ENCODE data around the gene RBL1. TPM values are rescaled to one million over a fixed set of nuclear protein-coding genes. Genes with fewer than 3 reads are reported as not detected.

RBL1 gene
- total and polyA plus RNA-seq, 10 of the 15 experiments (the other 5 are each of a cell fraction or from before 2014, with no cell fraction given) = 4.5 to 51.1 (median 24.9) TPM

- TF ChIP-seq, protein P1, sequence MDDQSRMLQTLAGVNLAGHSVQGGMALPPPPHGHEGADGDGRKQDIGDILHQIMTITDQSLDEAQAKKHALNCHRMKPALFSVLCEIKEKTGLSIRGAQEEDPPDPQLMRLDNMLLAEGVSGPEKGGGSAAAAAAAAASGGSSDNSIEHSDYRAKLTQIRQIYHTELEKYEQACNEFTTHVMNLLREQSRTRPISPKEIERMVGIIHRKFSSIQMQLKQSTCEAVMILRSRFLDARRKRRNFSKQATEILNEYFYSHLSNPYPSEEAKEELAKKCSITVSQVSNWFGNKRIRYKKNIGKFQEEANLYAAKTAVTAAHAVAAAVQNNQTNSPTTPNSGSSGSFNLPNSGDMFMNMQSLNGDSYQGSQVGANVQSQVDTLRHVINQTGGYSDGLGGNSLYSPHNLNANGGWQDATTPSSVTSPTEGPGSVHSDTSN (IDR thresholded peaks at IDR 0.05; ENCODE audit: insufficient replicate concordance, low read depth, low read length) = no peak
- TF ChIP-seq ZNF217 (IDR thresholded peaks at IDR 0.05) (no peak), NFIC (IDR thresholded peaks at IDR 0.05; ENCODE audit: low read depth, low read length) (no peak), POLR2A (IDR thresholded peaks at IDR 0.05; ENCODE audit: low read depth, low read length) (no peak), HDAC2 (IDR thresholded peaks at IDR 0.05) (no peak)
- TF ChIP-seq, protein P2, sequence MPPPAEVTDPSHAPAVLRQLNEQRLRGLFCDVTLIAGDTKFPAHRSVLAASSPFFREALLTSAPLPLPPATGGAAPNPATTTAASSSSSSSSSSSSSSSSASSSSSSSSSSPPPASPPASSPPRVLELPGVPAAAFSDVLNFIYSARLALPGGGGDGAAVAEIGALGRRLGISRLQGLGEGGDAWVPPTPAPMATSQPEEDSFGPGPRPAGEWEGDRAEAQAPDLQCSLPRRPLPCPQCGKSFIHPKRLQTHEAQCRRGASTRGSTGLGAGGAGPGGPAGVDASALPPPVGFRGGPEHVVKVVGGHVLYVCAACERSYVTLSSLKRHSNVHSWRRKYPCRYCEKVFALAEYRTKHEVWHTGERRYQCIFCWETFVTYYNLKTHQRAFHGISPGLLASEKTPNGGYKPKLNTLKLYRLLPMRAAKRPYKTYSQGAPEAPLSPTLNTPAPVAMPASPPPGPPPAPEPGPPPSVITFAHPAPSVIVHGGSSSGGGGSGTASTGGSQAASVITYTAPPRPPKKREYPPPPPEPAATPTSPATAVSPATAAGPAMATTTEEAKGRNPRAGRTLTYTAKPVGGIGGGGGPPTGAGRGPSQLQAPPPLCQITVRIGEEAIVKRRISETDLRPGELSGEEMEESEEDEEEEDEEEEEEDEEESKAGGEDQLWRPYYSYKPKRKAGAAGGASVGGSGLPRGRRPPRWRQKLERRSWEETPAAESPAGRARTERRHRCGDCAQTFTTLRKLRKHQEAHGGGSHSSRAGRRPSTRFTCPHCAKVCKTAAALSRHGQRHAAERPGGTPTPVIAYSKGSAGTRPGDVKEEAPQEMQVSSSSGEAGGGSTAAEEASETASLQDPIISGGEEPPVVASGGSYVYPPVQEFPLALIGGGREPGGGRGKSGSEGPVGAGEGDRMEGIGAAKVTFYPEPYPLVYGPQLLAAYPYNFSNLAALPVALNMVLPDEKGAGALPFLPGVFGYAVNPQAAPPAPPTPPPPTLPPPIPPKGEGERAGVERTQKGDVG (CRISPR knock-in tag; IDR thresholded peaks at IDR 0.05) = no peak
Observed at GRCh38 chr20:37114012-37114411, 18.2 kb upstream of the RBL1 start (continued).

DNA sequence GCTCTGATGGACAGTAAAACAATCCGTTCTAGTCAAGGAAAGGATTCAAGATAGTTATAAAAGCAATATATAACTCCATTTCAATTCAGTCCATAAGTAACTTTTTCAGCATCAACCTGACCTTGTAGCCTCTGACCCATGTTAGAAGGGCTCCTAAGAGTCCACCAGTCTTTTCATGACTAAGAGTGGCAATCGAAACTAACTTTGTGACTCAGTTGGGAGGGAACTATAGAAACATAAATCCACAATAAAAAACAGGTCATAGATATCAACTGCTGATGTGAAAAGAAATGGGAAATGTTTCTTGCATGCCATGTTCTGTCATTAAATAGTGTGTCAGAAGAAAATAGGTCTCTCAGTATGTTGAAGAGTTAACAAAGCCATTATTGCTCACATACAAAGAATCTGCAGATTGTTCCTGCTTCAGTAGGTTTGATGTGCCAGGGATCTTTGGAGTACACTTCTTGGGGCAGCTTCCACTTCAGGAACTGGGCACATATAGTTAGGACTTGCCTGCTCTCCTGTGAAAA is 16.2 kb upstream of the RBL1 start:
- ATAC-seq (no peak), FAIRE-seq (no peak), DNase-seq (ENCODE audit: low read depth, low spot score) (no peak)
- ChIA-PET SMC1A (ENCODE audit: uncharacterized antibody, unreplicated experiment) (interaction anchor here (1.3 kb wide), 1 partner anchor 10 kb away, joined by 3 read pairs; no protein-coding TSS in a partner anchor), RAD21 (ENCODE audit: unreplicated experiment) (interaction anchor here (1.4 kb wide), 1 partner anchor 17 kb away, joined by 3 read pairs; the partner anchor contains the start of gene RBL1), CTCF (no interaction called here), POLR2A (interaction anchor here (0.6 kb wide), 2 partner anchors 11 to 1193 kb away, joined by 3 to 5 read pairs; no protein-coding TSS in a partner anchor)
- H2AFZ ChIP-seq (ENCODE audit: control insufficient read depth, low read depth, low read length) = no peak overlapping the region
- in situ Hi-C loops (cut with MboI) = no loop called here
- no peak overlapping the region for H3K27ac ChIP-seq (ENCODE audit: control insufficient read depth, insufficient read depth)
- no peaks in the 10 kb centered on the region for H3K4me1 ChIP-seq (ENCODE audit: control insufficient read depth, insufficient read depth, low read length)
- no peaks in the 10 kb centered on the region for H3K36me3 ChIP-seq (ENCODE audit: control insufficient read depth in 2 of 2, insufficient read depth in 2 of 2, low read length in 1 of 2)
- H3K9ac ChIP-seq (ENCODE audit: control insufficient read depth, insufficient read depth, low read length) = no peak overlapping the region
- no peak overlapping the region for H3K4me3 ChIP-seq
- H3K4me2 ChIP-seq (ENCODE audit: control insufficient read depth, insufficient read depth) = no peak overlapping the region
- H3K9me3 ChIP-seq (replicated peaks; ENCODE audit: control insufficient read depth, insufficient read depth, low read length) = no peaks in the 10 kb centered on the region
- H3K27me3 ChIP-seq (replicated peaks in 1 of 2; ENCODE audit: control insufficient read depth in 2 of 2, insufficient read depth in 2 of 2, low read length in 1 of 2) = no peaks in the 10 kb centered on the region
- 31% methylated on average over 2 of the region's 2 CpGs for WGBS (ENCODE audit: insufficient coverage, insufficient replicate concordance, low lambda C conversion rate, missing lambda C conversion rate)
- H3K79me2 ChIP-seq (ENCODE audit: control insufficient read depth, insufficient read depth, low read length) = no peaks in the 10 kb centered on the region
- intact Hi-C loops (cut with micrococcal nuclease; ENCODE audit: unreplicated experiment) = no loop called here
- no peaks in the 10 kb centered on the region for H4K20me1 ChIP-seq (ENCODE audit: control insufficient read depth, insufficient read depth)
- no TSS peak for BruUV-seq (replicated peaks)
- TF ChIP-seq POLR2AphosphoS5 (IDR thresholded peaks at IDR 0.05; ENCODE audit: low read length) (no peak), WRNIP1 (IDR thresholded peaks at IDR 0.05; ENCODE audit: borderline replicate concordance, low read depth, low read length) (no peak), SKIL (IDR thresholded peaks at IDR 0.05; ENCODE audit: low read depth, poor library complexity, severe bottlenecking) (no peak)
- TF ChIP-seq, protein P3, sequence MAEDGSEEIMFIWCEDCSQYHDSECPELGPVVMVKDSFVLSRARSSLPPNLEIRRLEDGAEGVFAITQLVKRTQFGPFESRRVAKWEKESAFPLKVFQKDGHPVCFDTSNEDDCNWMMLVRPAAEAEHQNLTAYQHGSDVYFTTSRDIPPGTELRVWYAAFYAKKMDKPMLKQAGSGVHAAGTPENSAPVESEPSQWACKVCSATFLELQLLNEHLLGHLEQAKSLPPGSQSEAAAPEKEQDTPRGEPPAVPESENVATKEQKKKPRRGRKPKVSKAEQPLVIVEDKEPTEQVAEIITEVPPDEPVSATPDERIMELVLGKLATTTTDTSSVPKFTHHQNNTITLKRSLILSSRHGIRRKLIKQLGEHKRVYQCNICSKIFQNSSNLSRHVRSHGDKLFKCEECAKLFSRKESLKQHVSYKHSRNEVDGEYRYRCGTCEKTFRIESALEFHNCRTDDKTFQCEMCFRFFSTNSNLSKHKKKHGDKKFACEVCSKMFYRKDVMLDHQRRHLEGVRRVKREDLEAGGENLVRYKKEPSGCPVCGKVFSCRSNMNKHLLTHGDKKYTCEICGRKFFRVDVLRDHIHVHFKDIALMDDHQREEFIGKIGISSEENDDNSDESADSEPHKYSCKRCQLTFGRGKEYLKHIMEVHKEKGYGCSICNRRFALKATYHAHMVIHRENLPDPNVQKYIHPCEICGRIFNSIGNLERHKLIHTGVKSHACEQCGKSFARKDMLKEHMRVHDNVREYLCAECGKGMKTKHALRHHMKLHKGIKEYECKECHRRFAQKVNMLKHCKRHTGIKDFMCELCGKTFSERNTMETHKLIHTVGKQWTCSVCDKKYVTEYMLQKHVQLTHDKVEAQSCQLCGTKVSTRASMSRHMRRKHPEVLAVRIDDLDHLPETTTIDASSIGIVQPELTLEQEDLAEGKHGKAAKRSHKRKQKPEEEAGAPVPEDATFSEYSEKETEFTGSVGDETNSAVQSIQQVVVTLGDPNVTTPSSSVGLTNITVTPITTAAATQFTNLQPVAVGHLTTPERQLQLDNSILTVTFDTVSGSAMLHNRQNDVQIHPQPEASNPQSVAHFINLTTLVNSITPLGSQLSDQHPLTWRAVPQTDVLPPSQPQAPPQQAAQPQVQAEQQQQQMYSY (CRISPR knock-in tag; IDR thresholded peaks at IDR 0.05) = no peak
